NCI-H345 treated with DMSO at 0.1 percent for 48 hours (cell line): ENCODE measurements around the gene RBP3.

ENCODE experiments used
- DNase-seq: peaks from one replicate; lab custom pipeline; 2025; ENCODE audit not compliant: unreplicated experiment; lab: John Stamatoyannopoulos, UW

The RBP3 gene

GRCh38 chr10:47348138-47348651 is at the start of gene RBP3:
Gene RBP3 (plus strand): TSS chr10:47348363. CDS start chr10:47348485, 122 bp downstream.
- no peak for DNase-seq

- no peak for DNase-seq
These were observed 49.4 kb upstream of the RBP3 start for GRCh38 chr10:47298715-47299114.

- no peak for DNase-seq
These were observed 48.3 kb upstream of the RBP3 start, which contains the start of gene GDF10 for GRCh38 chr10:47299611-47300428. Gene GDF10 (plus strand): TSS chr10:47300197. CDS start chr10:47300652, 455 bp downstream.

- DNase-seq, result no peak
These were observed 47.7 kb upstream of the RBP3 start for GRCh38 chr10:47300429-47300931.

- no peak for DNase-seq
These were observed 46.3 kb upstream of the RBP3 start for GRCh38 chr10:47301833-47302232.

GRCh38 chr10:47303105-47303504 is 45.1 kb upstream of the RBP3 start:
- DNase-seq, result no peak

GRCh38 chr10:47303866-47304265 is 44.3 kb upstream of the RBP3 start:
- DNase-seq, result no peak

GRCh38 chr10:47305566-47305965 is 42.6 kb upstream of the RBP3 start:
- no peak for DNase-seq

- DNase-seq, result no peak
These were observed 41.6 kb upstream of the RBP3 start for GRCh38 chr10:47306387-47307210.

GRCh38 chr10:47307381-47307780 is 40.8 kb upstream of the RBP3 start:
- no peak for DNase-seq

GRCh38 chr10:47308775-47309174 is 39.4 kb upstream of the RBP3 start:
- no peak for DNase-seq

- no peak for DNase-seq
These were observed 38.6 kb upstream of the RBP3 start for GRCh38 chr10:47309408-47310089.

GRCh38 chr10:47310090-47310505 is 38.1 kb upstream of the RBP3 start:
- no peak for DNase-seq

GRCh38 chr10:47311193-47311931 is 36.8 kb upstream of the RBP3 start:
- no peak for DNase-seq

GRCh38 chr10:47311932-47312662 is 36.1 kb upstream of the RBP3 start:
- peak; percentile 6 for DNase-seq

- DNase-seq, result no peak
These were observed 35.5 kb upstream of the RBP3 start for GRCh38 chr10:47312663-47312995.

- DNase-seq, result no peak
These were observed 33.7 kb upstream of the RBP3 start for GRCh38 chr10:47314416-47314970.

- DNase-seq, result no peak
These were observed 32.7 kb upstream of the RBP3 start for GRCh38 chr10:47315421-47315820.

- no peak for DNase-seq
These were observed 32.0 kb upstream of the RBP3 start for GRCh38 chr10:47316131-47316530.
